GM19468 (cell line): ENCODE data around the gene TMEM217.

ENCODE experiments used
- ATAC-seq: cut with Tn5 transposase; IDR thresholded peaks from one replicate; pipeline ENCODE4 v1.9.1; 2021; ENCODE audit warnings: mild to moderate bottlenecking, moderate library complexity, moderate number of reproducible peaks; ENCODE audit not compliant: unreplicated experiment; ENCODE audit errors: extremely low read depth

TMEM217 gene

GRCh38 chr6:37280162-37280887 lies 22.4 kb upstream of the TMEM217 start:
- no peak for ATAC-seq

DNA sequence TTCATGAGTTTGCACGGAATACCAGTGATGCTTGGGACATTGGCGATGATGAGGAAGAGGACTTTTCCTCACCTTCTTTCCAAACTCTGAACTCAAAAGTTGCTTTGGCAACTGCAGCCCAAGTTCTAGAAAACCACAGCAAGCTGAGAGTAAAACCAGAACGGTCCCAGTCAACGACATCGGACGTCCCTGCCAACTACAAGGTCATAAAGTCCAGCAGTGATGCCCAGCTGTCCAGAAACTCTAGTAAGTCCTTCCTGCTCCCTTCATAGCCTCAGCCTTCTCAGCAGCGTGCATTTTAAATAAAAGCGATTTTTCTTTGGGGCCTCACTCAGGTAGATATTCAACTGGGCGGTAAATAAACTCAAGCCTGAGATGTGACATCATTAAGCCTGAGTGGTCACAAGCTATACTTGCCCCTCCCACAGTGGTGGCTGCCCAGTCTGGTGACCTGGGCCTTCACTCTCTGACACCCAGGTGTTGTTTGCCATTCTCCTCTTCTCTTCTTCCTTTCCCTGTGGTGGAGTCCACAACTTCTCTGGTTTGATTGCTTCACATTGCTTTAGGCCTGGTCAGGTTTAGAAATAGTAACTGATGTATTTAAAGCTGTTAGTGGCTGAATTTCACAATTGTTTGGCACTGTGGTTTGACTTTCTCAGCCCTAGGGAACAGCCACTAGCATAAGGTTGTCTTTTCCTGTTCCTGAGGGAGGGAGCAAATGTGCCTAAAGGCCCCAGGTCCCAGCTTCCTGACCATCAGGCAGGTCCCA lies 21.6 kb upstream of the TMEM217 start:
- no peak for ATAC-seq

DNA sequence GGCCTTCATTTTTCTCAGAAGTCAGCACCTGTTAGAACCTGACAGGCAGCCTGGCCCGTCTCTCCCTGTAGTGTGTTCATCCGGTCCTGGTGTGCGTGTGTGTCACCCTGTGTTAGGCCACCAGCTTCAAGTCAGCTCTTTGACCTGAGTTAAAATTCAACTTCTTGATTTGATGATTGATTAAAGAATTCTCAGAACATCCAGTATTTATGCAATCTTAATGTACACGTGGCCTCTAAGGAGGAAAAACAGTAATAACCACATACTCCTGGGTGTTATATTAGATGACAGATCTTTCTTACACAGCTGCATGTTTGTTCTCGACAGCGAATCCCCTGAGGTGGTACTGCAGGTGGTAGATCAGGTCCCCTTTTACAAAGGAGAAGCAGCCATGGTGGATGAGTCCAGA lies 19.1 kb upstream of the TMEM217 start:
- no peak for ATAC-seq

DNA sequence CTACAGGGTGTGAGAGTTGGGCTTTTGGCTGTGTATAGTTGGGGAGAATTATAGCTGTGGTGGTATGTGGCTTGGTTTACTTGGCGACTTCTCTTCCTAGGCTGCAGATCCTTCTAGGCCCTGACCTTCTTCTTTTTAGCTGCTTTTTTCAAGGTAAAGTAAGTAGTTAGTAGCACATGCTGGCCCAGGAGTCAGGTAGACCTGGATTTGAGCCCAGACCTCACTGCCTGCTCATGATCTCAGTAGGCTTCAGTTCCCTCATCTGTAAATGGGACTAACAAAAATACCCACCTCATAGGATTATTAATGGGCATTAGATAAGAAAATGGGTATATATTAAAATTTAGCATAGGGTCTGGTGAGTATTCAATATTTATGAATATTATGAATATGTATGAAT lies 17.4 kb upstream of the TMEM217 start:
- no peak for ATAC-seq

DNA sequence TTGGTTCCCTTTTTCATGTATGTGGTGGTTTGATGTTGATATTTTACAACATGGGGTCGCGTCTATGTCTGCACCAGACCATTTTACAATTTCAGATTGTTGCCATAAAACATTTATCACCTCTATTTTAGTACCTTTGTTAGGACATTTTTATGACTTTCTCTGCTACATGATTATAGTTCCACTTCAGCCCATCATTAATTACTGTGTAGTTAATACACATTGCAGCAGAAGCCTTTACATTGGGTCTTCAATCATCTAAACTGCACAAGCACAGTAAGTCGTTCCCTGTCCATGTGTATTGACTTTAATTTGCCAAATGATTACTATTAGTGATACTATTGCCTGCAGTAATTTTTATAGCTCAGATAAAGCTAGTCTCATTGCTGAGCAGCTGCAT lies 15.7 kb upstream of the TMEM217 start:
- no peak for ATAC-seq

GRCh38 chr6:37272834-37273566 lies 15.1 kb upstream of the TMEM217 start:
- ATAC-seq, result no peak

DNA sequence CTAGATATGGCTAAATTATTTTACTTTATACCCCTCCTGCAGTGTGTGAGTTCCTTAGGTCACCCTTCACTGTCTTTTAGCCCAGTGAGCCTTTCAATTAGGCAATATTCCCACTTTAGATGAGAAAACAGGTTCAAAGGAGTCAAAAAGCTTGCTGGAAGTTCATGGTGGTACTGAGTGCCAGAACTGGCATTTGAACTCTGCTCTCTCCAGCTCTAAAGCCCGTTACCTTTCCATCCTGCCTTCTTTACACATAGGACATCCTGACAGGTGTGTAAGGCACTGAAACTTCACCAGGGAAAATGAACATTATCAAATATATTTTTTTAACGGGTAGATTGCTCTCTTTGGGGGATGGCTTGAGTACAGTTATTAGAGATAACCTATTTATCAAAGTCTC lies 11.2 kb upstream of the TMEM217 start:
- no peak for ATAC-seq

GRCh38 chr6:37265860-37266259 lies 7.9 kb upstream of the TMEM217 start:
- ATAC-seq, result no peak

- no peak for ATAC-seq
Observed at GRCh38 chr6:37265001-37265400, 7.1 kb upstream of the TMEM217 start.

GRCh38 chr6:37262446-37263026 lies 4.6 kb upstream of the TMEM217 start:
- no peak for ATAC-seq

DNA sequence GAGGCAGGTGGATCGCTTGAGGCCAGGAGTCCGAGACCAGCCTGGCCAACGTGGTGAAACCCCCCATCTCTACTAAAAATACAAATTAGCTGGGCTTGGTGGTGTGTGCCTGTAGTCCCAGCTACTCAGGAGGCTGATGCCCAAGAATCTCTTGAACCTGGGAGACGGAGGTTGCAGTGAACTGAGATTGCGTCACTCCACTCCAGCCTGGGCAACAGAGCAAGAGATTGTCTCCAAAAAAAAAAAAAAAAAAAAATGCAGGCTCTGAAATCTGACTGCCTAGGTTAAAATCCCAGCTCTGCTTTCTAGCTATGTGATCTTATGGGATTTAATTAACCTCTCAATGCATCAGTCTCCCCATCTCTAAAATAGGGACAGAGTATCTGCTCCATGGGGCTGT lies 3.3 kb upstream of the TMEM217 start:
- ATAC-seq, result no peak

GRCh38 chr6:37260444-37260843 lies 2.5 kb upstream of the TMEM217 start:
- ATAC-seq, result no peak

- ATAC-seq, result no peak
Observed at GRCh38 chr6:37260040-37260439, 2.1 kb upstream of the TMEM217 start.

- no peak for ATAC-seq
Observed at GRCh38 chr6:37259191-37259590, 1.2 kb upstream of the TMEM217 start.

DNA sequence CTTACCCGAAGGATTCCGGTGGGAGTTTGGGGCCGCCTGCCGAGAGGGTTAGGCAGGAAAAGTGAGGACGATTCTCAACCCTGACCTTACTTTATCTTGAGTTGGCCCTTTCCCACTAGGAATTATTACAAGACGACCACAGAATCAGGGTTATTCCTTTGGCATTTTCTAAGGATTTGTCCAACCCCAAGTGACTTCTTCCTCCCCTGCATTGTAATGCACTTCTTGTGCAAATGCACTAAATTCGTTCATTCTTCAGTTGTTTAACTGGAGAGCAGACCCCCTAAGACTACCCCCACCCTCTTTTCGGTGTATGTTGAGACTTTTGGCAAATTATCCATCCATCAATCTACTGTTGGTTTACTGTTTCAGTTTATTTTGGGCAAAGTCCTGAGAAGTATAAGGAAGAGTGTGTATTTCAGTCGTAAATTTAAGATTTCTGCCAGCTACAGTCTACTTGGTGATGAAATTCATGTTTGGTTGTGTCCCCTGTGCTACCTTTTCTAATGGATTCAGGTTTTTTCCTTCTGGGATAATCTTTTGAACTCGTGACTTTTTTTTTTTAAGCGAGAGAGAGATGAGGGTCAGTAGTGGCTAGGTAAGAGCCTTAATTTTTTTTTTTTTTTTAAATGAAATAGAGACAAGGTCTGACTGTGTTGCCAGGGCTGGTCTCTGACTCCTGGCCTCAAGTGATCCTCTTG lies 611 bp upstream of the TMEM217 start:
- ATAC-seq, result no peak

DNA sequence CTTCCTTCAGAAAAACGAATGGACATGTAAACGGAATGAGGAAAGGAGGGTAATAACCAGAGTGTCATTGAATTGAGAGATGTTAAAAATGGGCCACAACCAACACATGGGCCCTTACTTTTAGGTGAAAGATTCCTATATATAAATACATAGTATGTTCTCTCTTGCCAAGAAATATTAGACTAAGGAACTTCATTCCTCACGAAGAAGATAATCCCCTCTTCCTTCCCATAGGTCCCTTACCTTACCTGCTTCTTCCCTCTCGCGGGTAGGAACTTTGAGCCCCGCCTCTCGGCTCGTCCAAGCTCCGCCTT lies 667 bp downstream of the TMEM217 start:
- no peak for ATAC-seq

GRCh38 chr6:37256692-37257319 lies 1.1 kb downstream of the TMEM217 start:
- ATAC-seq, result no peak

DNA sequence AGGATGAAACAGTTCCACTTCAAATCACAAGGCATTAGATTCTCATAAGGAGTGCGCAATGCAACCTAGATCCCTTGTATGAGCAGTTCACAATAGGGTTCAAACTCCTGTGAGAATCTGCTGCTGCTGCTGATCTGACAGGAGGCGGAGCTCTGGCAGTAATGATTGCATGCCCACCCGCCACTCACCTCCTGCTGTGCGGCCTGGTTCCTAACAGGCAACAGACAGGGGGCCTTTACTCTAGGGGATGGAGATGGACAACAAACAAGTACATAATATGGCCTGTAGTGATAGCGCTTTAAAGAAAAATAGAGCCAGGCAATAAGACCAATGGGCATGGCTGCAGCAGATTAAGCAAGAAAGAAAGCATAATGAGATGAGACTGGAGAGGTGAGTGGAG lies 3.1 kb downstream of the TMEM217 start:
- ATAC-seq, result no peak

DNA sequence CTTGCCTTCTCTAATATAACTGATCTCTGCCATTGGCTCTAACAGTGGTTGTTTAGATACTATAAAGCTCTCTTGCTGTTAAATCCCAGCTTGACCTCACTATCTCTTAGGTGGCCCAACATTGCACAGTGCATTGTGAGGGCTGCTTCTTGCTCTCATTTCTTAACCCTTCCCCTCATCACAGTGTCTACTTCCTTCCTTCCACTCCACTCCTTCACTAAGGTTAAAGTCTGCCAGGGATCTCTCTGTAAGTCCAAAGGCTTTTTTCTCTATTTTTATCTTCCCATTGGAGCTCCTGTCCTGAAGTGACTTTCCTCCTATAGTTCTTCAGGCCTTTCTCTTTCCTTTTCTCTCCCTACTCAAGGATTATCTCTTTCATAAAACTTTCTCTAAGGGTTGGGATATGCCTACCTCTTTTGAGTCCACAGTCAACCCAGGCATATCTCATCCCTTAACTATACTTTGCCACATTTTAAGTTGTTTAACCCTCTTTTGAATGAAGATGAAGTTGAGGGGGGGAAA lies 4.4 kb downstream of the TMEM217 start:
- no peak for ATAC-seq
